ENCODE measurements around the gene CTNNBL1. TPM values are rescaled to one million over a fixed set of nuclear protein-coding genes. Genes with fewer than 3 reads are reported as not detected.

CTNNBL1 gene
- total RNA-seq, 1 donor from 2014 or later = 87.7 TPM

DNA sequence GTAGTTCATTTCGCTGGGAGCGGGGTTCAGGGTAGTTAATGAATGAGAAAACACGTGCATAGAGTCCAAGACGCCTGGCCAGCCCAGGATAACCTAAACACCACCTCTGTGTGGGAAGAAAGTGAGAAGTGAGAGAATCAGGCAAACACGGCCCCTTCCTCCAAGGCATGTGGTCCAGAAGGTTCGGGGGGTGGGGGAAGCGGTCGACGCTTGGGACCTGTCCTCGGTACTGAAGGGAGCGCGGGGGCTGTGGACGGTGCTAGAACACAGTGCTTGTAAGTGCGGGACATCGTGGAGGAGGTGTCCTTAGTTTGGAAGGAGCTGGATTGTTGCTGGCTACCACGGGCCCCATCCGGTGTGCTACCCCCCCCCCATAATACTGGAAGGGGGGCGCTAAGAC, 207.4 kb downstream of the CTNNBL1 start:
- Mint-ChIP-seq H3K4me1 (peaks cover 50% of the 10 kb centered on the region), H3K4me3 (peak overlapping the region; percentile 75), H3K9me3 (no peaks in the 10 kb centered on the region), H3K27me3 (ENCODE audit: low read depth) (peaks cover 38% of the 10 kb centered on the region), H3K27ac (ENCODE audit: unreplicated experiment) (peak overlapping the region; percentile 76), H3K36me3 (ENCODE audit: low read depth) (no peaks in the 10 kb centered on the region)
- no peak for DNase-seq (ENCODE audit: low read depth, low spot score)
- TF ChIP-seq, protein P1, sequence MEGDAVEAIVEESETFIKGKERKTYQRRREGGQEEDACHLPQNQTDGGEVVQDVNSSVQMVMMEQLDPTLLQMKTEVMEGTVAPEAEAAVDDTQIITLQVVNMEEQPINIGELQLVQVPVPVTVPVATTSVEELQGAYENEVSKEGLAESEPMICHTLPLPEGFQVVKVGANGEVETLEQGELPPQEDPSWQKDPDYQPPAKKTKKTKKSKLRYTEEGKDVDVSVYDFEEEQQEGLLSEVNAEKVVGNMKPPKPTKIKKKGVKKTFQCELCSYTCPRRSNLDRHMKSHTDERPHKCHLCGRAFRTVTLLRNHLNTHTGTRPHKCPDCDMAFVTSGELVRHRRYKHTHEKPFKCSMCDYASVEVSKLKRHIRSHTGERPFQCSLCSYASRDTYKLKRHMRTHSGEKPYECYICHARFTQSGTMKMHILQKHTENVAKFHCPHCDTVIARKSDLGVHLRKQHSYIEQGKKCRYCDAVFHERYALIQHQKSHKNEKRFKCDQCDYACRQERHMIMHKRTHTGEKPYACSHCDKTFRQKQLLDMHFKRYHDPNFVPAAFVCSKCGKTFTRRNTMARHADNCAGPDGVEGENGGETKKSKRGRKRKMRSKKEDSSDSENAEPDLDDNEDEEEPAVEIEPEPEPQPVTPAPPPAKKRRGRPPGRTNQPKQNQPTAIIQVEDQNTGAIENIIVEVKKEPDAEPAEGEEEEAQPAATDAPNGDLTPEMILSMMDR (conservative IDR thresholded peaks at IDR 0.05) = no peak

DNA sequence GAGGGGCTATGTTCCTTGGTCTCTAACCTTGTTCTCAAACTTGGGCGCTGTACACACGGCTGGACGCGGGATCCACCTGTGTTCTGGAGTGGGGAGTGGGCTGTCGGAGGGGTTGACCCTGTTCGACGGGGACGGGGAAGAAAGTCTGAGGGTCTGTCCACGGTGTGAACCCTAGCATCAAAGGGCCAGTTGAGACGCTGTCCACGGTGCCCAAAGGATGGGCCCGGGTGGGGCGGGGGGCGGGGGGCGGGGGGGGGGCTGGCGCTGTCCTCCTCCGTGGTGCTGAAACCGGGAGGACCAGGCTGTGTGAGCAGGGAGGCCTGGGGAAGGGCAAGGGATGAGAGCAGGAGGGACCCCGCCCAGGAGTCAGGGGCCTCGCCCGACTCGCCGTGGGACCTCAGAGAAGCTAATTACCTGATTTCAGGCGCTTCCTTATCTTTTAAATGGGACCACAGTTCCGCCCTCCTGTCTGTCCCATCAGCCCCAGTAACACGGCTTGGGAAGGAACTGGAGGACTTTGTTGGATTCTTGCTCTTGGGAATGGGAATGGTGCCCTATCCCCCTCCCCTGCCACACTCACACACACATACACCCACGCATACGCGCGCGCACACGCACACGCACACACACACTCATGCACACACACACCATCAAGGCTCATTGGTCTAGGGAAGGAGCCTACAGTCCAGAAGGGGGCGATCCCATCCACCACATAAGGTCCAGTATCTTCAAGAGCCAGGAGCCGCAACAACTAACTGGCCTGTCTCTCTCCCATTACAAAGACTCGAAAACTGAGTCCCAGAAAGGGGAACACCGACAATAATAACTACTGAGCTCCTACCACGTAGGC, 208.0 kb downstream of the CTNNBL1 start:
- Mint-ChIP-seq H3K36me3 (ENCODE audit: low read depth) (no peaks in the 10 kb centered on the region), H3K27me3 (ENCODE audit: low read depth) (peaks cover 38% of the 10 kb centered on the region), H3K4me1 (peaks cover 52% of the 10 kb centered on the region), H3K4me3 (peak overlapping the region; percentile 92), H3K9me3 (no peaks in the 10 kb centered on the region), H3K27ac (ENCODE audit: unreplicated experiment) (no peak overlapping the region)
- peak; percentile 26 for DNase-seq (ENCODE audit: low read depth, low spot score)
- TF ChIP-seq, protein P1 (conservative IDR thresholded peaks at IDR 0.05) = peak; percentile 54

DNA sequence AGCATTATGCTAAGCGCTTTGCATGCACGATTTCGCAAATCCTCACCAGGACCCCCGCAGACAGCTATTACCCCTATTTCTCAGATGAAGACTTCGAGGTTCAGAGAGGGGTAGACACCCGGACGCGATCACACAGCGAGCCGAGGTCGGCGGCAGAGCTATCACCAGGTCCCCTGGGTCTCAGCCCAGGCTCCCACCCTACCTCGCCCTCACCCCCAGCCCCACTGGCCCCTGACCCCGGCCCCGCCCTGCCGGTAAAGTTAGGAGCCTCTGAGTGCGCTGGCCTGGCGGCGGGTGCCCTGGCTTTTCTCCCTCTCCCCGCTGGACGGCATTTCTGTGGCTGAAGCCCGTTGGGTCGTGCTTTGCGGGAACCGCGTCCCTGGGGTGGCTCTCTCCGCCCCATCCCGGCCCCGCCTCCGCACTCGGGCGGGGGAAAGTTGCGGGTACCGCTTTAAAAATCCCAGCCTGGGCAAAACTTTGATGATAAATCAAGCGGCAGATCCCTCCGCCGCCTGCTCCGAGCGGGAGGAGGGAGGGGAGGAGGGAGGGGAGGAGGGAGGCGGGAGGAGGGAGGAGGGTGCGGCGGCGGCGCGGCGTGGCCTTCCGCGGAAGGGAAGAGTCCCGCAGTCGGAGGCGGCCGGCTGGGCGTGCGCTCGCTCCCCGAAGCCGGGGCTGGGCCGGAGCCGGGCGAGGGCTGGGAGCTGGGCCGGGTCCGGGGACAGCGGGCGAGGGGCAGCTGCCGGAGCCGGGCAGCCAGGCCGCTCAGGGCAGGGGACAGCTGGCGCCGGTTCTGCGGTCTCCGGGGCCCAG, 208.9 kb downstream of the CTNNBL1 start, which contains the start of gene VSTM2L:
VSTM2L (plus strand) TSS at position 624 of the 810 bp plus-strand sequence. CDS start 224 bp downstream, outside the sequence.
- peaks cover 41% of the 10 kb centered on the region for H3K27me3 Mint-ChIP-seq (ENCODE audit: low read depth)

DNA sequence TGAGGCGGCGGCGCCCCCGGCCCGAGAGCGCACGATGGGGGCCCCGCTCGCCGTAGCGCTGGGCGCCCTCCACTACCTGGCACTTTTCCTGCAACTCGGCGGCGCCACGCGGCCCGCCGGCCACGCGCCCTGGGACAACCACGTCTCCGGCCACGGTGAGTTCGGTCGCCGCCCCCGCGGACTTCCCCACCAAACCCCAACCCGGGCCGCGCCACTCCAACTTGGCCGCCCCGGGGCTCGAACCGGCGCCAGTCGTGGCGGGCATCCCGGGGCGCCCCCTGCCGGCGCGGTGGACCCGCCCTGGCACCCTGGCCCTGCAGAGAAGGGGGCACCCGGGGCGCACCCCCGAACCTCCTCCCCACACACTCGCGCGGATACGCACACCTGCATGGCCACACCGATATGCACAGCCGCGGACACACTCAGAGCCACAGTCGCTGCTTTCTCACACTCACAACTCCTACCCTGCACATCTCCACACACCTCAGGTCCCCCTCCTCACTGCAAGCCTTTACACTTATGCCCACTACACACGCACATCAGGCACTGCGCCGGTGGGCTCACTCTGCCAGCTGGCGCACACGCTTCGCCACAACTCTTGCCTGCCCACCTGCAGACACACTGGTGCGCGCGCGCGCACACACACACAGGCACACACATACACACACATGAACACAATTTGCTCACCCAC, 209.6 kb downstream of the CTNNBL1 start:
- peak overlapping the region; percentile 89 for H3K4me3 Mint-ChIP-seq
- no peaks in the 10 kb centered on the region for H3K9me3 Mint-ChIP-seq
- peaks cover 44% of the 10 kb centered on the region for H3K27me3 Mint-ChIP-seq (ENCODE audit: low read depth)
- TF ChIP-seq, protein P1 (conservative IDR thresholded peaks at IDR 0.05) = peak; percentile 59
- H3K36me3 Mint-ChIP-seq (ENCODE audit: low read depth) = no peaks in the 10 kb centered on the region
- DNase-seq (ENCODE audit: low read depth, low spot score) = no peak
- no peak overlapping the region for H3K27ac Mint-ChIP-seq (ENCODE audit: unreplicated experiment)
- peaks cover 54% of the 10 kb centered on the region for H3K4me1 Mint-ChIP-seq

More for the DNA sequence above, 208.9 kb downstream of the CTNNBL1 start, which contains the start of gene VSTM2L:
- Mint-ChIP-seq H3K9me3 (no peaks in the 10 kb centered on the region), H3K4me1 (peaks cover 53% of the 10 kb centered on the region), H3K4me3 (peak within 1 kb of the TSS; percentile 92), H3K36me3 (ENCODE audit: low read depth) (no peaks in the 10 kb centered on the region), H3K27ac (ENCODE audit: unreplicated experiment) (no peak within 1 kb of the TSS)
- TF ChIP-seq, protein P1 (conservative IDR thresholded peaks at IDR 0.05) = peak; percentile 2
- peak; percentile 39 for DNase-seq (ENCODE audit: low read depth, low spot score)
